GM13976 (cell line): Measurements from ENCODE around the gene CHL1.

Experiments used
- DNase-seq: peaks from one replicate; pipeline ENCODE4 v3.0.0; 2012; ENCODE audit warnings: low spot score
- in situ Hi-C: fragments of 300-500 bp; cut with MboI; formaldehyde crosslinking; loops from one replicate; pipeline ENCODE4 v1.12.0; 2022; ENCODE audit warnings: low sequenced_read_pairs, mixed read lengths, inconsistent platforms; ENCODE audit not compliant: unreplicated experiment
- TF ChIP-seq, protein P1 (sequence below): IDR thresholded peaks from 2 replicates; pipeline ENCODE4 v1.5.1; 2012; ENCODE audit warnings: borderline replicate concordance, mild to moderate bottlenecking; ENCODE audit not compliant: insufficient read depth; ENCODE audit errors: extremely low read depth, missing control alignments, control extremely low read depth

CHL1 gene

DNA sequence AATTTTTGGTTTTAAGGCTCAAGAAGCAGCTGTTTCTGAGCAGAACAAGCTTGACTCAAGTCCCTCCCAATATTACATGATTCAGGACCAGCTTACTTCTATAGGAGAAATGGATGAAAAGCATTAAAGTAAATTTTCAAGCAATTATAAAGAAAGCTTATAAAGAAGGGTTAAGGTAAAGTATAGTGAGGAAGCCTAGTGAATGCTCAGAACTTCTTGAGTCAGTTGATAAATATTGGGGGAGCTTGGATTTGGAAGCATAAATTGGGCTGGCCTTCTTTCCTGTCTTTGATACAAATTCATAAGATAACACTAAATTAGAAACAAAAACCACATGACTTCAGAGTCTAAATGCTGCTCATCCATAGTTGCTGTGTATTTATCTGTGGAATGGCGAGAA lies 156.0 kb downstream of the CHL1 start:
- no peak for DNase-seq
- TF ChIP-seq, protein P1, sequence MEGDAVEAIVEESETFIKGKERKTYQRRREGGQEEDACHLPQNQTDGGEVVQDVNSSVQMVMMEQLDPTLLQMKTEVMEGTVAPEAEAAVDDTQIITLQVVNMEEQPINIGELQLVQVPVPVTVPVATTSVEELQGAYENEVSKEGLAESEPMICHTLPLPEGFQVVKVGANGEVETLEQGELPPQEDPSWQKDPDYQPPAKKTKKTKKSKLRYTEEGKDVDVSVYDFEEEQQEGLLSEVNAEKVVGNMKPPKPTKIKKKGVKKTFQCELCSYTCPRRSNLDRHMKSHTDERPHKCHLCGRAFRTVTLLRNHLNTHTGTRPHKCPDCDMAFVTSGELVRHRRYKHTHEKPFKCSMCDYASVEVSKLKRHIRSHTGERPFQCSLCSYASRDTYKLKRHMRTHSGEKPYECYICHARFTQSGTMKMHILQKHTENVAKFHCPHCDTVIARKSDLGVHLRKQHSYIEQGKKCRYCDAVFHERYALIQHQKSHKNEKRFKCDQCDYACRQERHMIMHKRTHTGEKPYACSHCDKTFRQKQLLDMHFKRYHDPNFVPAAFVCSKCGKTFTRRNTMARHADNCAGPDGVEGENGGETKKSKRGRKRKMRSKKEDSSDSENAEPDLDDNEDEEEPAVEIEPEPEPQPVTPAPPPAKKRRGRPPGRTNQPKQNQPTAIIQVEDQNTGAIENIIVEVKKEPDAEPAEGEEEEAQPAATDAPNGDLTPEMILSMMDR: no peak
- in situ Hi-C loops: no loop called here

DNA sequence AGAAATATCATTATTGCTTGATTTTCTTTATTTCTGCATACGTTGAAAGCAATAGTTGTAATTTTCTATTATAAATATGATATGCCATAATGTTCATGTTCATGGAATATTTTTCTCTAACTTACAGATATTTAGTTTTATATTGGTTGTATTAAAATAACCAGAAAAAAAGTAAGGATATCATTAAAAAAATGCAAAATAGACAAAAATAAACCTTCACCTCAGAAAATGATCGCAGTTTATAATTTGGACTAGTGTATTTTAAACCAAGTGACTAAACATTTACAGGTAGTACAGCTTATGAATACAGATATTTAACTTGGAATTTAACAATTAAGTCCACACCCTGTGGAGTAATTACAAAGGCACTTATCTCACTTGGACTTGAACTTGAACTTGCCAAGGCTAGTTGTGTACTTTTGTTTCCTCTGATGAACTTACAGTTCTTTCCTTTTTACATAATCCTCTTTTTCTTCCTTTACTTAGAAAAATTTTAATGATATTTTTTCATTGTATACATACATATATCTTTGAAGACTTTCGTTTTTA lies 156.7 kb downstream of the CHL1 start:
- DNase-seq: no peak
- TF ChIP-seq, protein P1: no peak
- in situ Hi-C loops: no loop called here

DNA sequence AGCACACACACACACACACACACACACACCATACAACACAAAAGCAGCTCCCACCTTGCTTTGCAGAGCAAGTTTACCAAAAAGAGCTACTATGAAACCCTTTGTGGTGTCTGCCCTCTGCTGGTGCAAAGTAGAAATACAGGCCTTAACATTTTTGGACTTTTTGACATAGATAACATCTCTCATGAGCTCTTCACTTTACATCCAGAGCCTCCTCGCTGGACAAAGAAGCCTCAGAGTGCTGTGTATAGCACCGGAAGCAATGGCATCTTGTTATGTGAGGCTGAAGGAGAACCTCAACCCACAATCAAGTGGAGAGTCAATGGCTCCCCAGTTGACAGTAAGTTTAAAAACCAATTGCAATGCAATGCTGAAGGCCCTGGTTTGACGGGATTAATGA lies 157.9 kb downstream of the CHL1 start:
- in situ Hi-C loops: no loop called here
- peak; percentile 30 for DNase-seq
- TF ChIP-seq, protein P1: peak; percentile 62

DNA sequence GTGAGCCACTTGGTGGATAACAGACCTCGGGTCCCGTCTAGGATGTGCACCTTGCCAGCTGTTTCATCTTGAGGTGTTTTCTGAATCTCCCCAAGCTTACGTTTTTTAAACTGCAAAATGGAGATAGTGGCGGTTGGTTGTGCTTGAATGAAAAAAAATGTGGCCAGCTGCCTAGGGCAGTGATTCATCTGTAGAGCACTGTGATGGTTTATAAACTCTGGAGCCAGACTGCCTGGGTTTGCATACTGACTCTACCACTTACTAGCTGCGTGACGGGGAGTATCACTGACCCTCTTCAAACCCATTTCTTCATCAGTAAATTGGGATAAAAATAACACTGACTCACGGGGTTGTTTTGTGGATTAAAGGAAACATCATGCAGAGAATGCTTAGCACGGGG lies 159.1 kb downstream of the CHL1 start:
- in situ Hi-C loops: no loop called here
- TF ChIP-seq, protein P1: no peak
- DNase-seq: no peak

DNA sequence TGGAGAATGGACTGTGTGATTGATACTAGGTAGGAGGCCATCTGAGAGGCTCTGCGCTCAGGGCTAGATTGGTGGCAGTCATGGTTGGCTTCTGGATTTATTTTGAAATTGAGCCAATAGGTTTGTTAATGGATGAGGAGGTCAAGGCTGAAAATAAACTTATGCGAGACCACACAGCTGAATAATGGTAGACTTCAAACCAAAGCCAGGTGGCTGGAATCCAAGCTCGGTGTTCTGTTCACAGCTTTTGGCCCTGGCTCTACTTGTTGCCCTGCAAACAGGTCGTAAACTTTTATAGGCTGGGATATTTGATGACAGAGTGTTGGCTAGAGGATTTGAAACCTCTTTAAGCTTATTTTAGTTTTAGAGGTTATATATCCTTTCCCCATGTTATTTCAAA lies 160.4 kb downstream of the CHL1 start:
- DNase-seq: no peak
- TF ChIP-seq, protein P1: no peak
- in situ Hi-C loops: no loop called here

DNA sequence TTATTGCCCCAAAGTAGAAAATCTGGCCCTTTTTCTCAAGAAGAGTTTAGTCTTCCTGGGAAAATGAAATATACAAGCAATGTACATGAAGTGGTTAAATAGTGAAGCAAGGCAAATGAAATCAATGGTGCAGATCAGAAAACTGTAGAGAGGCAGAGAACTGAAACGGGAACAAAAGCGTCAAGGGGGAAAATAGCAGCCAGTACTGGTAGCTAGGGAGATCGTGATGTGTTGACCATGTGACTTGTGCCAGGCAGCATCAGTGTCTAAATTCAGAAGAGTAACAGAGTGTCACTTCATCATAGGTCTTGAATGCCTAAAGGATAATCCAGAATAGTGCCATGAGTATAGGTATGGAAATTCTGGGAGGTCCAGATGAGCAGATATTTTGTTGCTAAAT lies 163.1 kb downstream of the CHL1 start:
- in situ Hi-C loops: loop anchor here (10.0 kb wide), 1 partner anchor 85 kb away; no protein-coding TSS in a partner anchor
- DNase-seq: no peak
- TF ChIP-seq, protein P1: no peak

DNA sequence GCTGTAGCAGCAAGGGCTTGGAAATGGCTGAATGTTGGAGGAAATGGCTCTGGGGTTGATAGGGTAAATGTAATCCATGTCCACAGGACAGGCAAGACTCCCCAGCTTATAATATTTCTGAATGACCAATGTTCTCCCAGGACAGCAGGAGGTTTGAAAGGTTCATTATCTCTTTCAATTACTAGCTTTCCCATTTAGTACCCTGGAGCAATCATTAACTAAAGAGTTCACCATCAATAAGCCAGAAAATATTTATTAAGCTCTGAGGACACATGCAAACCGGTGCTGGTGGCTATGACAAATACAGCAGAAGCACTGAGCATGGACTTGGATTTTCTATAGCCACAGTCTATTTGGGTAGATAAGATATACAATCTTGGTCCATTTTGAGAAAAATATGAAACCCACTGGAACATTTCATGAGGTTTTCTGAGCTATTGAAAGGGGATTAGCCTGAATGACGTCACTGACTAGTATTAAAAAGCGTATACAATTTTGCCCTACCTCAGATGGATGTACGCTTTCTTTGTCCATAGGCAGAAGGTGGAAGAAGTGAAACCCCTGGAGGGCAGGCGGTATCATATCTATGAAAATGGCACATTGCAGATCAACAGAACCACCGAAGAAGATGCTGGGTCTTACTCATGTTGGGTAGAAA lies 166.2 kb downstream of the CHL1 start:
- TF ChIP-seq, protein P1: no peak
- DNase-seq: no peak
- in situ Hi-C loops: loop anchor here (10.0 kb wide), 1 partner anchor 88 kb away; no protein-coding TSS in a partner anchor
